Thoracic aorta endothelial cell (primary cell): ENCODE data around the gene PRMT1. TPM values are rescaled to one million over a fixed set of nuclear protein-coding genes. Genes with fewer than 3 reads are reported as not detected.

Experiments used
- small RNA-seq: library from RNA; depleted of rRNA; stranded (forward); fragments of <200 nt; gene quantifications from one replicate; pipeline ENCODE3, GENCODE V24; 2012
- total RNA-seq: library from RNA; depleted of rRNA; stranded (reverse); fragments of >200 nt; gene quantifications from 2 replicates; pipeline ENCODE4 v1.2.3, GENCODE V29; 2012

The PRMT1 gene
- total RNA-seq = 221 and 270 TPM in 2 replicates

GRCh38 chr19:49677231-49677900 is at the start of gene PRMT1:
TSS of gene PRMT1 (plus strand) at chr19:49677271. CDS start at chr19:49677281, 10 bp downstream.

GRCh38 chr19:49640113-49640898 is 36.8 kb upstream of the PRMT1 start, which contains the start of gene RRAS:
TSS of gene RRAS (minus strand) at chr19:49640143. CDS start at chr19:49640098, 45 bp downstream.

GRCh38 chr19:49641688-49642491 is 35.2 kb upstream of the PRMT1 start, which contains the start of gene SCAF1:
TSS of gene SCAF1 (plus strand) at chr19:49642209. CDS start at chr19:49645027, 2,818 bp downstream.

GRCh38 chr19:49665351-49666119 is 11.5 kb upstream of the PRMT1 start, which contains the start of the genes BCL2L12 and IRF3:
TSS of gene BCL2L12 (plus strand) at chr19:49665933. CDS start at chr19:49666693, 760 bp downstream.
TSS of gene IRF3 (minus strand) at chr19:49665857. CDS start at chr19:49664838, 1,019 bp downstream.

GRCh38 chr19:49689133-49690078 is 12.3 kb downstream of the PRMT1 start, which contains the start of gene ADM5:
TSS of gene ADM5 (plus strand) at chr19:49689594. CDS start at chr19:49689838, 244 bp downstream.

GRCh38 chr19:49690656-49691242 is 13.7 kb downstream of the PRMT1 start, which contains the start of gene CPT1C:
TSS of gene CPT1C (plus strand) at chr19:49691116. CDS start at chr19:49692253, 1,137 bp downstream.

Small RNA genes within 50 kb of the gene (small RNA-seq; reads per million reads assigned to genes)
- gene MIR5088 = not detected

Other genes with a start within 250 kb of the PRMT1 start
- under 0.01 TPM in 1 of 2 replicates, not detected in the other for gene SLC17A7, start 235.7 kb upstream of the PRMT1 start, total RNA-seq
- gene PIH1D1, start 225.5 kb upstream of the PRMT1 start, total RNA-seq = 51.5 and 111 TPM in 2 replicates
- gene ALDH16A1, start 224.0 kb upstream of the PRMT1 start, total RNA-seq = 28.9 and 34.8 TPM in 2 replicates
- 2.4 and 3.1 TPM in 2 replicates for gene FLT3LG, start 203.1 kb upstream of the PRMT1 start, total RNA-seq
- gene RPL13A, start 189.7 kb upstream of the PRMT1 start, total RNA-seq = 1,873 and 2,063 TPM in 2 replicates
- 2,409 and 3,161 TPM in 2 replicates for gene RPS11, start 180.8 kb upstream of the PRMT1 start, total RNA-seq
- gene FCGRT, start 164.6 kb upstream of the PRMT1 start, total RNA-seq = 44.5 and 54.9 TPM in 2 replicates
- gene RCN3, start 149.3 kb upstream of the PRMT1 start, total RNA-seq = 119 and 136 TPM in 2 replicates
- gene NOSIP, start 96.7 kb upstream of the PRMT1 start, total RNA-seq = 69.1 and 78.6 TPM in 2 replicates
- gene PRRG2, start 96.0 kb upstream of the PRMT1 start, total RNA-seq = 1.9 and 3.1 TPM in 2 replicates
- 5.7 and 6.7 TPM in 2 replicates for gene PRR12, start 86.1 kb upstream of the PRMT1 start, total RNA-seq
- 32.8 and 34.7 TPM in 2 replicates for gene RRAS, start 37.1 kb upstream of the PRMT1 start, total RNA-seq
- 24.9 and 26.7 TPM in 2 replicates for gene SCAF1, start 35.1 kb upstream of the PRMT1 start, total RNA-seq
- gene IRF3, start 11.4 kb upstream of the PRMT1 start, total RNA-seq = 41.1 and 41.2 TPM in 2 replicates
- 11.2 and 14.4 TPM in 2 replicates for gene BCL2L12, start 11.3 kb upstream of the PRMT1 start, total RNA-seq
- gene ADM5, start 12.3 kb downstream of the PRMT1 start, total RNA-seq = 0.72 and 0.80 TPM in 2 replicates
- 7.5 and 13.3 TPM in 2 replicates for gene CPT1C, start 13.8 kb downstream of the PRMT1 start, total RNA-seq
- not detected in 2 replicates for gene TSKS, start 86.0 kb downstream of the PRMT1 start, total RNA-seq
- 81.3 and 98.0 TPM in 2 replicates for gene AP2A1, start 89.7 kb downstream of the PRMT1 start, total RNA-seq
- gene FUZ, start 136.0 kb downstream of the PRMT1 start, total RNA-seq = 11.4 and 12.2 TPM in 2 replicates
- gene MED25, start 141.0 kb downstream of the PRMT1 start, total RNA-seq = 26.1 and 29.3 TPM in 2 replicates
- gene PTOV1, start 173.9 kb downstream of the PRMT1 start, total RNA-seq = 48.3 and 58.9 TPM in 2 replicates
- gene PNKP, start 190.3 kb downstream of the PRMT1 start, total RNA-seq = 46.3 and 47.3 TPM in 2 replicates
- gene AKT1S1, start 200.1 kb downstream of the PRMT1 start, total RNA-seq = 11.6 and 14.4 TPM in 2 replicates
- gene TBC1D17, start 200.4 kb downstream of the PRMT1 start, total RNA-seq = 10.3 and 12.1 TPM in 2 replicates
- gene IL4I1, start 219.6 kb downstream of the PRMT1 start, total RNA-seq = 1.1 and 2.1 TPM in 2 replicates